ENCODE results near the gene UBE2D2.
"Not testable (repeated sequence)": the region's sequence is repeated elsewhere in the genome, so short reads cannot be mapped to it uniquely, and the experiment has no call there.

GRCh38 chr5:139593076-139593475, 31.9 kb downstream of the UBE2D2 start:
- not testable (repeated sequence) for TF ChIP-seq EZH2 (IDR thresholded peaks at IDR 0.05; ENCODE audit: low read depth); CTCF (conservative IDR thresholded peaks at IDR 0.05)

Data from PC-9 (cell line).